Progenitor cell of endocrine pancreas (in vitro differentiated cells): Measurements from ENCODE around the gene SRSF11. TPM values are rescaled to one million over a fixed set of nuclear protein-coding genes. Genes with fewer than 3 reads are reported as not detected.

ENCODE experiments used
- DNase-seq: peaks from one replicate; pipeline ENCODE4 v3.0.0; 2021; ENCODE audit warnings: low spot score; ENCODE audit not compliant: unreplicated experiment
- H3K27ac Mint-ChIP-seq: 2 replicates; pipeline ENCODE4 v1.8.0; 2021; ENCODE audit warnings: mild to moderate bottlenecking, moderate library complexity, mixed read lengths
- H3K27me3 Mint-ChIP-seq: 2 replicates; pipeline ENCODE4 v1.8.0; 2021; ENCODE audit warnings: mixed read lengths
- H3K36me3 Mint-ChIP-seq: 2 replicates; pipeline ENCODE4 v1.8.0; 2022; ENCODE audit warnings: mixed read lengths; ENCODE audit not compliant: insufficient read depth
- H3K4me1 Mint-ChIP-seq: 2 replicates; pipeline ENCODE4 v1.8.0; 2021; ENCODE audit warnings: low read depth, mixed read lengths
- H3K4me3 Mint-ChIP-seq: 2 replicates; pipeline ENCODE4 v1.8.0; 2021; ENCODE audit warnings: low read depth, mild to moderate bottlenecking, moderate library complexity, mixed read lengths
- H3K9me3 Mint-ChIP-seq: 2 replicates; pipeline ENCODE4 v1.8.0; 2021; ENCODE audit warnings: low read depth, mixed read lengths
- CTCF ChIP-seq: fragments of 200-600 bp; sonication (generic); IDR thresholded peaks from one replicate; pipeline ENCODE4 v1.5.0; 2021; ENCODE audit warnings: antibody characterized with exemption, mild to moderate bottlenecking; ENCODE audit not compliant: unreplicated experiment
- total RNA-seq: library from RNA; stranded (reverse); gene quantifications from 2 replicates; pipeline ENCODE4 v1.2.1, GENCODE V29; 2021

Gene SRSF11
- total RNA-seq, 1 donor from 2014 or later: 314 TPM

DNA sequence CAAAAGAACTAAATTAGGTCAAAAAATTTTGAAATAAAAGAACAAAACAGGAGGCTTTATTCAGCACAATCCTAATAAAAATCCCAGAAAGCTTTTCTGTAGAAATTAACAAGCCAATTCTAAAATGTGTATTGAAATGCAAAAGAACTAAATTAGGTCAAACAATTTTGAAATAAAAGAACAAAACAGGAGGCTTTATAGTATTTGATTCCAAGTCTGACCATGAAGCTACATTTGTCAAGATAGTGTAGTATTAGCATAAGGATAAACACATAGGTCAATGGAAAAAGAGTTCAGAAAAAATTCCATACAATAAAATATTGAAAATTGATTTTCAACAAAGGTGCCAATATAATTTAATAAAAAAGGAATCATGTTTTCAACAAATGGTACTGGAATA, 26.6 kb upstream of the SRSF11 start:
- H3K4me3 Mint-ChIP-seq: no peak overlapping the region
- H3K36me3 Mint-ChIP-seq: peaks cover 6% of the 10 kb centered on the region
- no peaks in the 10 kb centered on the region for H3K27me3 Mint-ChIP-seq
- TF ChIP-seq CTCF: no peak
- DNase-seq: no peak
- H3K9me3 Mint-ChIP-seq: peaks cover 7% of the 10 kb centered on the region
- no peaks in the 10 kb centered on the region for H3K4me1 Mint-ChIP-seq
- no peak overlapping the region for H3K27ac Mint-ChIP-seq

GRCh38 chr1:70195342-70195741, 25.8 kb upstream of the SRSF11 start:
- H3K36me3 Mint-ChIP-seq: peaks cover 6% of the 10 kb centered on the region
- H3K27ac Mint-ChIP-seq: no peak overlapping the region
- no peaks in the 10 kb centered on the region for H3K4me1 Mint-ChIP-seq
- DNase-seq: no peak
- H3K27me3 Mint-ChIP-seq: no peaks in the 10 kb centered on the region
- H3K9me3 Mint-ChIP-seq: peaks cover 7% of the 10 kb centered on the region
- no peak for TF ChIP-seq CTCF
- H3K4me3 Mint-ChIP-seq: no peak overlapping the region

GRCh38 chr1:70196333-70196732, 24.8 kb upstream of the SRSF11 start:
- Mint-ChIP-seq H3K4me1 (no peaks in the 10 kb centered on the region), H3K36me3 (peaks cover 6% of the 10 kb centered on the region), H3K27me3 (no peaks in the 10 kb centered on the region), H3K4me3 (no peak overlapping the region), H3K27ac (no peak overlapping the region), H3K9me3 (peaks cover 7% of the 10 kb centered on the region)
- no peak for DNase-seq
- no peak for TF ChIP-seq CTCF

- Mint-ChIP-seq H3K9me3 (no peaks in the 10 kb centered on the region), H3K27me3 (no peaks in the 10 kb centered on the region), H3K27ac (no peak overlapping the region), H3K36me3 (no peaks in the 10 kb centered on the region), H3K4me1 (peaks cover 12% of the 10 kb centered on the region), H3K4me3 (no peak overlapping the region)
- no peak for DNase-seq
- no peak for TF ChIP-seq CTCF
These were observed 21.1 kb upstream of the SRSF11 start for GRCh38 chr1:70200065-70200464.

DNA sequence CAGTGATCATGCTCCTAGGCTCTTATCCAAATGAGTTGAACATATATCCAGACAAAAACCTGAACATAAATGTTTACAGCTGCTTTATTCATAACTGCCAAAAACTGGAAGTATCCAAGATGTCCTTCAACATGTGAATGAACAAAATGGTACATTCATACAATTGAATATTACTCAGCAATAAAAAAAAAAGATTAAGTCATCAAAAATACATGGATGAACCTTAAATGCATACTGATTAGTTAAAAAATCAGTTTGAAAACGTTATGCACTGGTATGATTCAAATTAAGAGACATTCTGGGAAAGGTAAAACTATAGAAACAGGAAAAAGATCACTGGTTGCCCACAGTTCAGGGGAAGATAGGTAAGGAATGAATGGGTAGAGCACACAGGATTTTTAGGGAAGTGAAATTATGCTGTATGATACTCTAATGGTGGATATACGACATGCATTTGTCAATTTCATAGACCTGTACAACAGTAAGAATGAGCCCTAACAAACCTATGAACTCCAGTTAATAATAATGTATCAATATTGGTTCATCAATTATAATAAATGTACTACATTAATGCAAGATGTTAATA, 18.9 kb upstream of the SRSF11 start:
- Mint-ChIP-seq H3K4me3 (no peak overlapping the region), H3K27ac (no peak overlapping the region), H3K4me1 (peaks cover 19% of the 10 kb centered on the region), H3K9me3 (no peaks in the 10 kb centered on the region), H3K36me3 (no peaks in the 10 kb centered on the region), H3K27me3 (no peaks in the 10 kb centered on the region)
- no peak for TF ChIP-seq CTCF
- DNase-seq: no peak
